ENCODE measurements around the gene DNM3. TPM values are rescaled to one million over a fixed set of nuclear protein-coding genes. Genes with fewer than 3 reads are reported as not detected.

Gene DNM3
- total RNA-seq, 1 donor from 2014 or later = 2.1 TPM

GRCh38 chr1:172410027-172410426, 568.7 kb downstream of the DNM3 start:
- no peaks in the 10 kb centered on the region for H3K9me3 Mint-ChIP-seq
- POLR2A ChIA-PET = interaction anchor here (0.9 kb wide), 1 partner anchor 34 kb away, joined by 3 read pairs; no protein-coding TSS in a partner anchor
- H3K4me1 Mint-ChIP-seq = no peaks in the 10 kb centered on the region
- no peak for TF ChIP-seq CTCF (IDR thresholded peaks at IDR 0.05)
- no peak overlapping the region for H3K27ac Mint-ChIP-seq
- no peaks in the 10 kb centered on the region for H3K27me3 Mint-ChIP-seq
- CTCF ChIA-PET = interaction anchor here (1.0 kb wide), 1 partner anchor 17 kb away, joined by 3 read pairs; no protein-coding TSS in a partner anchor
- intact Hi-C loops (cut with micrococcal nuclease) = no loop called here
- H3K4me3 Mint-ChIP-seq = no peak overlapping the region
- DNase-seq (no peak), ATAC-seq (ENCODE audit: low read depth) (no peak)
- no peaks in the 10 kb centered on the region for H3K36me3 Mint-ChIP-seq (ENCODE audit: low read depth)

GRCh38 chr1:172411791-172412338, 570.6 kb downstream of the DNM3 start:
- no peaks in the 10 kb centered on the region for H3K4me1 Mint-ChIP-seq
- H3K27ac Mint-ChIP-seq = no peak overlapping the region
- ATAC-seq (ENCODE audit: low read depth) (no peak), DNase-seq (no peak)
- ChIA-PET POLR2A (no interaction called here), CTCF (no interaction called here)
- H3K27me3 Mint-ChIP-seq = no peaks in the 10 kb centered on the region
- no peak overlapping the region for H3K4me3 Mint-ChIP-seq
- no peak for TF ChIP-seq CTCF (IDR thresholded peaks at IDR 0.05)
- no peaks in the 10 kb centered on the region for H3K9me3 Mint-ChIP-seq
- intact Hi-C loops (cut with micrococcal nuclease) = no loop called here
- no peaks in the 10 kb centered on the region for H3K36me3 Mint-ChIP-seq (ENCODE audit: low read depth)

- H3K9me3 Mint-ChIP-seq = no peaks in the 10 kb centered on the region
- H3K4me1 Mint-ChIP-seq = no peaks in the 10 kb centered on the region
- ATAC-seq (ENCODE audit: low read depth) = no peak
- POLR2A ChIA-PET = no interaction called here
- no peak overlapping the region for H3K4me3 Mint-ChIP-seq
- no peaks in the 10 kb centered on the region for H3K27me3 Mint-ChIP-seq
- no peak for TF ChIP-seq CTCF (IDR thresholded peaks at IDR 0.05)
- intact Hi-C loops (cut with micrococcal nuclease) = no loop called here
- H3K27ac Mint-ChIP-seq = no peak overlapping the region
- H3K36me3 Mint-ChIP-seq (ENCODE audit: low read depth) = no peaks in the 10 kb centered on the region
- CTCF ChIA-PET = no interaction called here
- DNase-seq = no peak
These were observed 573.0 kb downstream of the DNM3 start for GRCh38 chr1:172414331-172414730.

GRCh38 chr1:172416496-172417035, 575.3 kb downstream of the DNM3 start:
- Mint-ChIP-seq H3K4me3 (no peak overlapping the region), H3K36me3 (ENCODE audit: low read depth) (no peaks in the 10 kb centered on the region), H3K4me1 (no peaks in the 10 kb centered on the region), H3K27ac (no peak overlapping the region), H3K9me3 (no peaks in the 10 kb centered on the region), H3K27me3 (no peaks in the 10 kb centered on the region)
- DNase-seq (no peak), ATAC-seq (ENCODE audit: low read depth) (no peak)
- no peak for TF ChIP-seq CTCF (IDR thresholded peaks at IDR 0.05)
- ChIA-PET POLR2A (no interaction called here), CTCF (interaction anchor here (1.0 to 1.1 kb wide), 2 partner anchors 12 to 414 kb away, joined by 4 to 6 read pairs; no protein-coding TSS in a partner anchor)
- intact Hi-C loops (cut with micrococcal nuclease) = no loop called here

GRCh38 chr1:172417557-172417956, 576.3 kb downstream of the DNM3 start:
- intact Hi-C loops (cut with micrococcal nuclease) = no loop called here
- Mint-ChIP-seq H3K4me3 (no peak overlapping the region), H3K27me3 (no peaks in the 10 kb centered on the region), H3K27ac (no peak overlapping the region), H3K9me3 (no peaks in the 10 kb centered on the region), H3K4me1 (no peaks in the 10 kb centered on the region), H3K36me3 (ENCODE audit: low read depth) (no peaks in the 10 kb centered on the region)
- DNase-seq (no peak), ATAC-seq (ENCODE audit: low read depth) (no peak)
- POLR2A ChIA-PET = no interaction called here
- TF ChIP-seq CTCF (IDR thresholded peaks at IDR 0.05) = no peak
- CTCF ChIA-PET = interaction anchor here (1.0 kb wide), 1 partner anchor 415 kb away, joined by 3 read pairs; no protein-coding TSS in a partner anchor
